Measurements from ENCODE around the gene KLRC4.
"Not testable (repeated sequence)": the region's sequence is repeated elsewhere in the genome, so short reads cannot be mapped to it uniquely, and the experiment has no call there.

KLRC4 gene

GRCh38 chr12:10395390-10395998 lies 14.1 kb downstream of the KLRC4 start:
- Histone ChIP-seq H3K27me3 (no peaks in the 10 kb centered on the region), H3K4me2 (peak overlapping the region; percentile 56), H4K20me1 (no peaks in the 10 kb centered on the region), H3K4me3 (0 out of 2 replicates have a peak overlapping the region, but pooled peaks have one; percentile 15), H3K36me3 (no peaks in the 10 kb centered on the region), H3K27ac (peak overlapping the region; percentile 56), H3K9ac (0 out of 2 replicates have a peak overlapping the region, but pooled peaks have one; percentile 5), H3K9me3 (no peaks in the 10 kb centered on the region), H3K4me1 (peaks cover 66% of the 10 kb centered on the region)
- TF ChIP-seq Cebpa-rat (IDR thresholded peaks at IDR 0.05), result no peak

- H3K4me2 ChIP-seq, result peak overlapping the region; percentile 56
- peak overlapping the region; percentile 56 for H3K27ac ChIP-seq
- not testable (repeated sequence) for H4K20me1 ChIP-seq, H3K4me3 ChIP-seq, H3K9me3 ChIP-seq, H3K9ac ChIP-seq, H3K27me3 ChIP-seq, H3K36me3 ChIP-seq
- H3K4me1 ChIP-seq, result peaks cover 75% of the 10 kb centered on the region
Measured at GRCh38 chr12:10394531-10395152, 14.9 kb downstream of the KLRC4 start.

GRCh38 chr12:10393291-10393690 lies 16.3 kb downstream of the KLRC4 start:
- Histone ChIP-seq H3K9ac (no peak overlapping the region), H3K27ac (no peak overlapping the region), H4K20me1 (no peaks in the 10 kb centered on the region), H3K9me3 (no peaks in the 10 kb centered on the region), H3K4me1 (peaks cover 88% of the 10 kb centered on the region), H3K4me3 (no peak overlapping the region), H3K4me2 (no peak overlapping the region), H3K27me3 (no peaks in the 10 kb centered on the region), H3K36me3 (no peaks in the 10 kb centered on the region)
- no peak for TF ChIP-seq Cebpa-rat (IDR thresholded peaks at IDR 0.05)

DNA sequence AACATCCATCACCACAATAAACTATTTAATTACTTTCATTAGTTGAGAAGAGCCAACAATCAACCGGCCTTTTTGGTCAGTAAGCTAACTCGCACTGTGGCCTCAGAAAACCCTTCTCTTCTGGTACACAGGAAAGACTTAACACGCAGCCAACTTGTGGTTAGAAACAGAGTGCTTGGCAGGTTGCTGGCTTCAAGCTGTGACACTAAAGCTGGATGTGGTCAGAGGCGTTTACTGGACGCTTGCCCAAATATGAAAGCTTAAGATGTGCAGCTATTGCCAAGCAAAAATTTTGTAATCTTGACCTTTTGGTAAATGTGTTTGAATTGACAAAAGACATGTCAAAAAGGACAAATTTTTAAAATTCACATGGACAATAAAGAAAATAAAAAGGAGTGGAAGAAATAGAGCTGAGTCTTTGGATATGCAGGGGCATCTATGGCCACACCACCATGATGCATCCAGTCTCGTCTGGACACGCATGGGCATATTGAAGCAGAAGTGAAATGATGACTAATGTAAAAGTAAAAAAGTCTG lies 17.1 kb downstream of the KLRC4 start:
- Histone ChIP-seq H3K27ac (no peak overlapping the region), H3K4me2 (peak overlapping the region; percentile 64), H3K4me1 (peaks cover 81% of the 10 kb centered on the region), H3K27me3 (no peaks in the 10 kb centered on the region), H3K9me3 (no peaks in the 10 kb centered on the region), H4K20me1 (no peaks in the 10 kb centered on the region), H3K9ac (no peak overlapping the region), H3K36me3 (no peaks in the 10 kb centered on the region), H3K4me3 (no peak overlapping the region)
- no peak for TF ChIP-seq Cebpa-rat (IDR thresholded peaks at IDR 0.05)

DNA sequence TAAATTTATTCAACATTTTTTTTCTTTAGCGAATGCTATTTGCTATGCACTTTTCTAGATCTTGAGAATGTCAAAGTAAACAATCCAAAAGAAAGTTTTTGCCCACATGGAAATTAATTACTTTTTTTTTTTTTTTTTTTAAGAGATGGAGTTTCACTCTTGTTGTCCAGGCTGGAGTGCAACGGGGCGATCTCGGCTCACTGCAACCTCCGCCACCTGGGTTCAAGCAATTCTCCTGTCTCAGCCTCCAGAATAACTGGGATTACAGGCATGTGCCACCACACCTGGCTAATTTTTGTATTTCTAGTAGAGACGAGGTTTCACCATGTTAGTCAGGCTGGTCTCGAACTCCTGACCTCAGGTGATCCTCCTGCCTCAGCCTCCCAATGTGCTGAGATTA lies 18.6 kb downstream of the KLRC4 start:
- not testable (repeated sequence) for H4K20me1 ChIP-seq

DNA sequence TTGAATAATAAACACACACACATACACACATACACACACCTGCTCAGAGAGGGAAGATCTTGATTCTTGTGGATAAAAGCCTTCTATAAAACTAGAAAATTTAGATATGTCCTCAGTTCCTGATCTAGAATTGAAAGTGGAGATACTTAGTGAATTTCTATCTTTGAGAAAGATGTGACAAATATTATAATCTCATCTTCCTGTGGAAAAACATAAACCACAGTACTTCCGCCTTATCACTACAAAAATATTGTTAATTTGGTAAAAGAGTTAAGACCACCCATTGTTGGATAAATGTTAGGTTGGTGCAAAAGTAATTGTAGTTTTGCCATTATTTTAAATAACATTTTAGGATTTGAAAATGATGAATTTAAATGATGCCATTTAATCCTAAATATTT lies 19.7 kb downstream of the KLRC4 start, which contains the start of gene KLRK1:
Gene KLRK1, minus strand, starts transcription at position 138 of the 400 bp plus-strand sequence. CDS start 1,231 bp downstream, outside the sequence.
- Histone ChIP-seq H3K9me3 (no peaks in the 10 kb centered on the region), H3K36me3 (no peaks in the 10 kb centered on the region), H3K9ac (no peak within 1 kb of the TSS), H3K4me1 (peaks cover 56% of the 10 kb centered on the region), H4K20me1 (no peaks in the 10 kb centered on the region), H3K4me3 (no peak within 1 kb of the TSS), H3K27ac (no peak within 1 kb of the TSS), H3K4me2 (peak within 1 kb of the TSS; percentile 55), H3K27me3 (no peaks in the 10 kb centered on the region)
- no peak for TF ChIP-seq Cebpa-rat (IDR thresholded peaks at IDR 0.05)

More for the DNA sequence above, 18.6 kb downstream of the KLRC4 start:
- not testable (repeated sequence) for H3K9me3 ChIP-seq, H3K4me2 ChIP-seq, H3K4me3 ChIP-seq, H3K27me3 ChIP-seq, H3K27ac ChIP-seq, H3K36me3 ChIP-seq, H3K9ac ChIP-seq
- H3K4me1 ChIP-seq, result peaks cover 67% of the 10 kb centered on the region

DNA sequence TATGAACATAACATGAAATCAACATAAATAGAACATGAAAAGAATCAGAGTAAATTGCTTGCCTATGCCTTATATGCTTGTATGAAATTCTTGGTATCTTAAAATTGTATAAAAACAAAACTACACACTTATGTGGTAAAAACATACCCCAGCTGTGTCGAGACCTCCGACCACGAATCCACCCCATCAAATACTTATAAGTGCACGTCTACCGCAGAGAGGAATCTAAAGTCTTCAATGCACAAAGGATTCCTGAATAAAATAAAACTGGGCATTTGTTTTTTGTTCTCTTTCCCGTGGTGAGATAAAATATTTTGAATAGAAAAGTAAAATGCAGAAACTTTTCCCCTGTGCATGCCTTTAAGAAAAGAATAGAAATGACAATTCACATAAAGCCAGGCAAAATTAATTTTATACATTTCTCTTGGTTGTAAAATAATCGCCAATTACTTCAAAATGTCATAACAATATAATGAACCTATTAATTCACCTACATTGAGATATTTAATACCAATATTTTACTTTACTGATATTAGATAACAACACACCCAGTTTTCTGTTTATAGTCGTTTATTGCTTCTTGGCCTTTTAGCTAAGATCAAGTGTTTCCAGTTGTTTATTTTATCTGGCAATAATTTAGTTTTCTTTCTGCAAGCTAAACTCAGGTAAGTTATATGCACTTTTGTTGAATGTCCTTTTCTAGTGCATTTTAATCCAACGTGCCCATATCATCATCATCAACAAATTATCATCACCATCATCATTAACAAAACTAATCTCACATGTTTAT lies 20.7 kb downstream of the KLRC4 start:
- no peak for TF ChIP-seq Cebpa-rat (IDR thresholded peaks at IDR 0.05)

GRCh38 chr12:10387498-10387897 lies 22.1 kb downstream of the KLRC4 start:
- not testable (repeated sequence) for H3K9me3 ChIP-seq, H3K4me2 ChIP-seq, H3K36me3 ChIP-seq, H4K20me1 ChIP-seq, H3K27ac ChIP-seq, H3K27me3 ChIP-seq, H3K4me3 ChIP-seq, H3K9ac ChIP-seq
- peaks cover 34% of the 10 kb centered on the region for H3K4me1 ChIP-seq

More for the DNA sequence above, 20.7 kb downstream of the KLRC4 start:
- Histone ChIP-seq H3K27me3 (no peaks in the 10 kb centered on the region), H3K9ac (no peak overlapping the region), H3K4me1 (peaks cover 47% of the 10 kb centered on the region), H3K27ac (no peak overlapping the region), H4K20me1 (no peaks in the 10 kb centered on the region), H3K9me3 (0 out of 2 replicates have a peak, but pooled peaks cover 4% of the 10 kb centered on the region), H3K36me3 (no peaks in the 10 kb centered on the region), H3K4me3 (no peak overlapping the region), H3K4me2 (peak overlapping the region; percentile 55; the same call in 1 of the 2 replicates)

- H3K27me3 ChIP-seq, result no peaks in the 10 kb centered on the region
- H3K9ac ChIP-seq, result no peak overlapping the region
- no peak overlapping the region for H3K4me2 ChIP-seq
Measured at GRCh38 chr12:10386857-10387256, 22.7 kb downstream of the KLRC4 start.

GRCh38 chr12:10385166-10385613 lies 24.4 kb downstream of the KLRC4 start:
- H3K4me3 ChIP-seq, result no peak overlapping the region
- peaks cover 17% of the 10 kb centered on the region for H3K9me3 ChIP-seq
- TF ChIP-seq Cebpa-rat (IDR thresholded peaks at IDR 0.05), result no peak
- no peak overlapping the region for H3K9ac ChIP-seq
- H3K27ac ChIP-seq, result no peak overlapping the region
- H3K36me3 ChIP-seq, result no peaks in the 10 kb centered on the region
- peaks cover 20% of the 10 kb centered on the region for H3K4me1 ChIP-seq
- H3K4me2 ChIP-seq, result no peak overlapping the region
- H3K27me3 ChIP-seq, result no peaks in the 10 kb centered on the region
- no peaks in the 10 kb centered on the region for H4K20me1 ChIP-seq

More at GRCh38 chr12:10386857-10387256, 22.7 kb downstream of the KLRC4 start:
- no peak for TF ChIP-seq Cebpa-rat (IDR thresholded peaks at IDR 0.05)
- Histone ChIP-seq H4K20me1 (no peaks in the 10 kb centered on the region), H3K4me1 (peaks cover 28% of the 10 kb centered on the region), H3K27ac (no peak overlapping the region), H3K9me3 (peaks cover 6% of the 10 kb centered on the region), H3K4me3 (no peak overlapping the region), H3K36me3 (no peaks in the 10 kb centered on the region)

All from BLaER1 (cell line).